Stimulated activated CD8-positive, alpha-beta memory T cell treated with anti-CD3 and anti-CD28 coated beads, Interleukin-15, amount 100 ng/mL, for 24 hours (primary cell): ENCODE data around the gene CCL24.
"Not testable (repeated sequence)": the region's sequence is repeated elsewhere in the genome, so short reads cannot be mapped to it uniquely, and the experiment has no call there.

Experiments
- DNase-seq: peaks from one replicate; pipeline ENCODE4 v3.0.0-alpha.2; 2020; ENCODE audit warnings: low read depth

Gene CCL24

GRCh38 chr7:75813781-75814236, at the start of gene CCL24:
Gene CCL24, minus strand, starts transcription at chr7:75813806. Its CDS starts 91 bp downstream, at chr7:75813715.
- DNase-seq, result no peak

- DNase-seq, result no peak
Measured at GRCh38 chr7:75861636-75862035, 48.0 kb upstream of the CCL24 start.

GRCh38 chr7:75858410-75858809, 44.8 kb upstream of the CCL24 start:
- no peak for DNase-seq

- DNase-seq, result no peak
Measured at GRCh38 chr7:75856536-75856935, 42.9 kb upstream of the CCL24 start.

GRCh38 chr7:75854813-75855345, 41.3 kb upstream of the CCL24 start:
- not testable (repeated sequence) for DNase-seq

GRCh38 chr7:75854233-75854632, 40.6 kb upstream of the CCL24 start:
- no peak for DNase-seq

GRCh38 chr7:75850235-75850634, 36.6 kb upstream of the CCL24 start:
- DNase-seq, result no peak

- no peak for DNase-seq
Measured at GRCh38 chr7:75849573-75849972, 36.0 kb upstream of the CCL24 start.

- DNase-seq, result no peak
Measured at GRCh38 chr7:75847707-75848106, 34.1 kb upstream of the CCL24 start.

GRCh38 chr7:75845132-75845531, 31.5 kb upstream of the CCL24 start:
- DNase-seq, result not testable (repeated sequence)

GRCh38 chr7:75844158-75844557, 30.6 kb upstream of the CCL24 start:
- DNase-seq, result no peak

- DNase-seq, result no peak
Measured at GRCh38 chr7:75843613-75844116, 30.1 kb upstream of the CCL24 start.

GRCh38 chr7:75842836-75843446, 29.3 kb upstream of the CCL24 start:
- no peak for DNase-seq

- DNase-seq, result no peak
Measured at GRCh38 chr7:75840029-75840428, 26.4 kb upstream of the CCL24 start.

GRCh38 chr7:75838281-75838930, 24.8 kb upstream of the CCL24 start:
- DNase-seq, result not testable (repeated sequence)

GRCh38 chr7:75836798-75837197, 23.2 kb upstream of the CCL24 start:
- DNase-seq, result no peak

GRCh38 chr7:75835688-75836285, 22.2 kb upstream of the CCL24 start:
- no peak for DNase-seq

GRCh38 chr7:75833662-75834061, 20.1 kb upstream of the CCL24 start:
- DNase-seq, result not testable (repeated sequence)

GRCh38 chr7:75830978-75831377, 17.4 kb upstream of the CCL24 start:
- no peak for DNase-seq

GRCh38 chr7:75829656-75830055, 16.1 kb upstream of the CCL24 start:
- not testable (repeated sequence) for DNase-seq

GRCh38 chr7:75823198-75823910, 9.7 kb upstream of the CCL24 start:
- DNase-seq, result no peak

- no peak for DNase-seq
Measured at GRCh38 chr7:75820688-75821087, 7.1 kb upstream of the CCL24 start.
